GM12878 (cell line): ENCODE results near the gene NBR1. TPM values are rescaled to one million over a fixed set of nuclear protein-coding genes. Genes with fewer than 3 reads are reported as not detected.

Source experiments
- BCL11A ChIP-seq: IDR thresholded peaks from 2 replicates; pipeline ENCODE4 v1.6.1; 2011; ENCODE audit warnings: low read depth, low read length
- HCFC1 ChIP-seq: fragments of 150-350 bp; IDR thresholded peaks from 2 replicates; pipeline ENCODE4 v1.6.1; 2014; ENCODE audit warnings: low read length
- HDAC2 ChIP-seq: fragments of 200-600 bp; sonication (generic); IDR thresholded peaks from 2 replicates; pipeline ENCODE4 v1.6.1; 2017
- MYC ChIP-seq: IDR thresholded peaks from 2 replicates; pipeline ENCODE4 v1.6.1; 2011; ENCODE audit warnings: mild to moderate bottlenecking, low read length, moderate library complexity, inconsistent platforms; ENCODE audit not compliant: insufficient read depth, insufficient replicate concordance, insufficient read length, severe bottlenecking
- NFYA ChIP-seq: IDR thresholded peaks from 2 replicates; pipeline ENCODE4 v1.6.1; 2011; ENCODE audit warnings: low read depth, mild to moderate bottlenecking, low read length, improper control_type of control experiment, borderline replicate concordance
- NFYB ChIP-seq: IDR thresholded peaks from 2 replicates; pipeline ENCODE4 v1.6.1; 2011; ENCODE audit warnings: low read depth, mild to moderate bottlenecking, low read length, improper control_type of control experiment, moderate library complexity; ENCODE audit not compliant: insufficient read depth
- RB1 ChIP-seq: fragments of 450-650 bp; formaldehyde crosslinking; IDR thresholded peaks from 2 replicates; pipeline ENCODE4 v1.6.1; 2017; ENCODE audit warnings: mild to moderate bottlenecking, borderline replicate concordance
- RELA ChIP-seq: fragments of 450-650 bp; IDR thresholded peaks from 2 replicates; pipeline ENCODE4 v1.8.0; 2014; ENCODE audit warnings: borderline replicate concordance; ENCODE audit not compliant: partially characterized antibody
- polyA plus RNA-seq, 11 experiments: library from polyadenylated mRNA; depleted of rRNA in 4 of 11; unstranded in 6 of 11; stranded (reverse) in 5 of 11; fragments of >200 nt; fragmentation: Nextera tagmentation in 4 of 11; fragmentation: Illumina TruSeq in 1 of 11; extraction: Ambion mirVana in 4 of 11; extraction: Trizol in 1 of 11; gene quantifications; 1 replicate in 1 of 11; 2 replicates in 10 of 11; pipeline versions ENCODE4 v1.2.1 to v1.2.3, GENCODE V29; 2011 to 2016; ENCODE audit warnings: inconsistent platforms in 2 of 11, missing spikeins in 2 of 11, low read depth in 1 of 11
- total RNA-seq, 4 experiments: library from RNA; depleted of rRNA in 3 of 4; stranded (reverse); fragments of >200 nt in 3 of 4; fragmentation: Illumina TruSeq in 1 of 4; extraction: Trizol in 1 of 4; gene quantifications; 2 replicates each; pipeline versions ENCODE4 v1.2.1 to v1.2.3, GENCODE V29; 2013 to 2021
- TF ChIP-seq, protein P1 (sequence below): IDR thresholded peaks from 2 replicates; pipeline ENCODE4 v1.6.1; 2012; ENCODE audit warnings: low read depth, low read length, improper control_type of control experiment

NBR1 gene
- total and polyA plus RNA-seq, 10 of the 15 experiments (the other 5 are each of a cell fraction or from before 2014, with no cell fraction given) = 3.5 to 55.2 (median 28.2) TPM

DNA sequence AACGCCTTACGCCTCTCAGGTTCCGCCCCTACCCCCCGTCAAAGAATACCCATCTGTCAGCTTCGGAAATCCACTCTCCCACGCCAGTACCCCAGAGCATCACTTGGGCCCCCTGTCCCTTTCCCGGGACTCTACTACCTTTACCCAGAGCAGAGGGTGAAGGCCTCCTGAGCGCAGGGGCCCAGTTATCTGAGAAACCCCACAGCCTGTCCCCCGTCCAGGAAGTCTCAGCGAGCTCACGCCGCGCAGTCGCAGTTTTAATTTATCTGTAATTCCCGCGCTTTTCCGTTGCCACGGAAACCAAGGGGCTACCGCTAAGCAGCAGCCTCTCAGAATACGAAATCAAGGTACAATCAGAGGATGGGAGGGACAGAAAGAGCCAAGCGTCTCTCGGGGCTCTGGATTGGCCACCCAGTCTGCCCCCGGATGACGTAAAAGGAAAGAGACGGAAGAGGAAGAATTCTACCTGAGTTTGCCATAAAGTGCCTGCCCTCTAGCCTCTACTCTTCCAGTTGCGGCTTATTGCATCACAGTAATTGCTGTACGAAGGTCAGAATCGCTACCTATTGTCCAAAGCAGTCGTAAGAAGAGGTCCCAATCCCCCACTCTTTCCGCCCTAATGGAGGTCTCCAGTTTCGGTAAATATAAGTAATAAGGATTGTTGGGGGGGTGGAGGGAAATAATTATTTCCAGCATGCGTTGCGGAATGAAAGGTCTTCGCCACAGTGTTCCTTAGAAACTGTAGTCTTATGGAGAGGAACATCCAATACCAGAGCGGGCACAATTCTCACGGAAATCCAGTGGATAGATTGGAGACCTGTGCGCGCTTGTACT, 45.7 kb upstream of the NBR1 start, which contains the start of gene BRCA1 (continued):
- peak; percentile 16; the same call in 1 of the 2 replicates for TF ChIP-seq NFYA
- TF ChIP-seq HCFC1 = peak; percentile 71
- peak; percentile 82 for TF ChIP-seq NFYB
- no peak; the same call in 1 of the 2 replicates for TF ChIP-seq HDAC2
- TF ChIP-seq RB1 = peak; percentile 98; the same call in 1 of the 2 replicates
- TF ChIP-seq BCL11A = no peak
- no peak for TF ChIP-seq RELA
- TF ChIP-seq, protein P1, sequence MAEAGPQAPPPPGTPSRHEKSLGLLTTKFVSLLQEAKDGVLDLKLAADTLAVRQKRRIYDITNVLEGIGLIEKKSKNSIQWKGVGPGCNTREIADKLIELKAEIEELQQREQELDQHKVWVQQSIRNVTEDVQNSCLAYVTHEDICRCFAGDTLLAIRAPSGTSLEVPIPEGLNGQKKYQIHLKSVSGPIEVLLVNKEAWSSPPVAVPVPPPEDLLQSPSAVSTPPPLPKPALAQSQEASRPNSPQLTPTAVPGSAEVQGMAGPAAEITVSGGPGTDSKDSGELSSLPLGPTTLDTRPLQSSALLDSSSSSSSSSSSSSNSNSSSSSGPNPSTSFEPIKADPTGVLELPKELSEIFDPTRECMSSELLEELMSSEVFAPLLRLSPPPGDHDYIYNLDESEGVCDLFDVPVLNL = peak; percentile 95
- TF ChIP-seq MYC = no peak
